AG04450 (cell line): ENCODE measurements around the gene EFCAB11. TPM values are rescaled to one million over a fixed set of nuclear protein-coding genes. Genes with fewer than 3 reads are reported as not detected.

ENCODE experiments used
- CTCF ChIA-PET: fragments of 300-600, 350-600 bp; formaldehyde crosslinking; extraction: SDS; loops from one replicate; lab custom pipeline; 2022; ENCODE audit warnings: antibody characterized with exemption, inconsistent platforms; lab: Charles Lee
- POLR2A ChIA-PET: fragments of 350-600 bp; formaldehyde crosslinking; extraction: SDS; loops from one replicate; lab custom pipeline; 2021; ENCODE audit warnings: antibody characterized with exemption, inconsistent platforms; lab: Yijun Ruan, JAX
- DNase-seq: peaks from one replicate; pipeline ENCODE4 v3.0.0-alpha.2; 2011; ENCODE audit warnings: low read depth, low spot score
- H3K27ac ChIP-seq: one replicate; pipeline ENCODE4 v1.5.1; 2012; ENCODE audit warnings: low read depth, low read length, control low read depth
- H3K27me3 ChIP-seq: one replicate; pipeline ENCODE4 v1.6.0; 2012; ENCODE audit warnings: low read length; ENCODE audit not compliant: control insufficient read depth, insufficient read depth
- H3K4me3 ChIP-seq: 2 replicates; pipeline ENCODE4 v1.5.1; 2011; ENCODE audit warnings: mild to moderate bottlenecking, low read depth, low read length, control low read depth
- H3K9me3 ChIP-seq: 2 replicates; pipeline ENCODE4 v1.5.1; 2012; ENCODE audit warnings: low read length; ENCODE audit not compliant: control insufficient read depth, insufficient read depth
- polyA plus RNA-seq: library from polyadenylated mRNA; depleted of rRNA; stranded (reverse); fragments of >200 nt; gene quantifications from 2 replicates; pipeline ENCODE4 v1.2.3, GENCODE V29; 2011
- TF ChIP-seq, protein P1 (sequence below): IDR thresholded peaks from 2 replicates; pipeline ENCODE4 v1.5.1; 2011; ENCODE audit warnings: low read depth, low read length, control low read depth, inconsistent platforms

Gene EFCAB11
- polyA plus RNA-seq, 1 experiment: 5.9 TPM

DNA sequence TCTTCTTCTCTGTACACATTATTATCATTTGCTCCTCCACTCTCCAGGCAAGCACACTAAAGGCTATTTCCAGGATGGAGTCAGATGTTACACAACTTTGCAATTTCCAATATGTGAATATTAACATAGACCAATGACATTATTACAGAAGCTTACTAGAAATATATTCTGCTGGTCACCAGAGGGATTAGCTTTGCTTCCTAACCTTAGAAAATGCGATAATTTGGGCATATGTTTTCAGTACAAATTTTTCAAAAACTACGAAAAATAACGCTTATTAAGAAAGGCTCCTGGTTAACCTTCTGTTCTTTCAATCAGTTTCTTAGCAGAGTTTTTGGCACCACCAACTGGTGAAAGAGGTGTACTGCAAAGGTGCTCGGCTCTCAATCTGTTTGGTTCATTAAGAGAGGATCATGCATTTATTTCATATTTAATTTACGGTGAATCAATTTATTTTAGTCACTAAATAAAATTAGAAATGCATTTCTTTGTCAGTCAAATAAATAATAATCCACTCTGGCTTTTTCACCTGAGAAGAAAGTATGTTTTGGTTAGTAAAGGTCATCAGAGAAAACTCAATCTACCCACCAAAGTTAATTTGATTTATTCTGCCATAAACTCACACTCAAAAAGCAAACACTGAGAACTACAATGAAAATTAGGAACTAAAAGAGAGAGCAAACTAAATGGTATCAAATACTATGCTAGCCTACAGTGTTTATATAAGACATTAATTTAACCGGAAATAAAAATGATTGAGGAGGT, 39.2 kb downstream of the EFCAB11 start:
- Histone ChIP-seq H3K27me3 (no peaks in the 10 kb centered on the region), H3K27ac (no peak overlapping the region), H3K4me3 (no peak overlapping the region), H3K9me3 (no peaks in the 10 kb centered on the region)
- CTCF ChIA-PET: interaction anchor here (0.5 to 1.9 kb wide), 29 partner anchors 10 to 888 kb away, joined by 3 to 9 read pairs (median 3); no protein-coding TSS in a partner anchor
- POLR2A ChIA-PET: interaction anchor here (0.6 kb wide), 1 partner anchor 18 kb away, joined by 5 read pairs; no protein-coding TSS in a partner anchor
- TF ChIP-seq, protein P1, sequence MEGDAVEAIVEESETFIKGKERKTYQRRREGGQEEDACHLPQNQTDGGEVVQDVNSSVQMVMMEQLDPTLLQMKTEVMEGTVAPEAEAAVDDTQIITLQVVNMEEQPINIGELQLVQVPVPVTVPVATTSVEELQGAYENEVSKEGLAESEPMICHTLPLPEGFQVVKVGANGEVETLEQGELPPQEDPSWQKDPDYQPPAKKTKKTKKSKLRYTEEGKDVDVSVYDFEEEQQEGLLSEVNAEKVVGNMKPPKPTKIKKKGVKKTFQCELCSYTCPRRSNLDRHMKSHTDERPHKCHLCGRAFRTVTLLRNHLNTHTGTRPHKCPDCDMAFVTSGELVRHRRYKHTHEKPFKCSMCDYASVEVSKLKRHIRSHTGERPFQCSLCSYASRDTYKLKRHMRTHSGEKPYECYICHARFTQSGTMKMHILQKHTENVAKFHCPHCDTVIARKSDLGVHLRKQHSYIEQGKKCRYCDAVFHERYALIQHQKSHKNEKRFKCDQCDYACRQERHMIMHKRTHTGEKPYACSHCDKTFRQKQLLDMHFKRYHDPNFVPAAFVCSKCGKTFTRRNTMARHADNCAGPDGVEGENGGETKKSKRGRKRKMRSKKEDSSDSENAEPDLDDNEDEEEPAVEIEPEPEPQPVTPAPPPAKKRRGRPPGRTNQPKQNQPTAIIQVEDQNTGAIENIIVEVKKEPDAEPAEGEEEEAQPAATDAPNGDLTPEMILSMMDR: peak; percentile 97
- DNase-seq: no peak

DNA sequence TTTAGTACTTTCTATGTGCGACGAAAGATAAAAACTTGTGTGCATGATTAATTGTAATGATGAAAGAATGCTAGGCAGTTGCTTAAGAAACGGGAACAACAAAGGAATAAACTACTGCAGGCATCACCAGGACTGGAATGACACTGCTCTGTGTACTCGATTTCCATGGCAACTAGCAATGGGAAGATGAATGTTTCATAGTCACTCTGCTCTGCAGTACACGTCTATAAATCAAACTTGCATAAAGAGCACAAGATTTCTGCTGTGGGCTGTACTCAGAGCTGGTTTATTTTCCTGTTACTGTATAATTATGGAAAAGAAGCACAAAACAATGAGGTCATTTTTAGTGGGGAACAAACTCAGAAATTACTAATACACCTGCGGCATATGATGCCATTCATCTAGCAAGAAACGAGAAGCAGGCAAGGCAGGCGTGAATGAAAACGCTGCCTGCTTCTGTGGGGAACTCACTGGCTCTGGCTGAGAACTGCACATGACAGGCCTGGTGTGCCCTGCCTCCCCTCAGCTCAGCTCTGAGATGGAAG, 41.8 kb downstream of the EFCAB11 start:
- DNase-seq: peak; percentile 69
- Histone ChIP-seq H3K9me3 (no peaks in the 10 kb centered on the region), H3K27ac (peak overlapping the region; percentile 54), H3K4me3 (no peak overlapping the region), H3K27me3 (no peaks in the 10 kb centered on the region)
- TF ChIP-seq, protein P1: no peak
- ChIA-PET CTCF (interaction anchor here (0.6 to 1.5 kb wide), 2 partner anchors 497 to 872 kb away, joined by 3 to 5 read pairs; no protein-coding TSS in a partner anchor), POLR2A (no interaction called here)

DNA sequence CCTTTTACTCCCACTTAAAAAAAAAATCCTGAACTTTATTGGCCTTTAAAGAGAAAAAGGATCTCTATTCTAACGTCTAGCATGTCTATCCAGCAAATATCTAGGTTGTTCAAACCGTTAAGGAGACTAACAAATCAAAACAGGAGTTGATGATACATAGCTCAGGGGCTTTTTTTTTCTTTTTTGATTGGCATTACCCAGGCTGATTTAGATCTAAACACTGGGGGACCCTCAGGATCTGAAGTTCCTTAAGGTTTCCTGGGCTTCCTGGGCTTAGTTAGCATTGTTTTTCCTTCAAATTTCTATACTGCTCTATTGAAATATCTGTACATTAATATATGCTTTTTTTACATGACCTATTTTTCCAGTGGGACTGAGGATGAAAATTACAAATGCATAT, 42.3 kb downstream of the EFCAB11 start:
- H3K27me3 ChIP-seq: no peaks in the 10 kb centered on the region
- H3K9me3 ChIP-seq: no peaks in the 10 kb centered on the region
- POLR2A ChIA-PET: no interaction called here
- CTCF ChIA-PET: interaction anchor here (0.7 to 1.0 kb wide), 3 partner anchors 10 to 1248 kb away, joined by 3 to 4 read pairs (median 3); no protein-coding TSS in a partner anchor
- H3K4me3 ChIP-seq: no peak overlapping the region
- no peak overlapping the region for H3K27ac ChIP-seq
- no peak for DNase-seq
- TF ChIP-seq, protein P1: no peak

DNA sequence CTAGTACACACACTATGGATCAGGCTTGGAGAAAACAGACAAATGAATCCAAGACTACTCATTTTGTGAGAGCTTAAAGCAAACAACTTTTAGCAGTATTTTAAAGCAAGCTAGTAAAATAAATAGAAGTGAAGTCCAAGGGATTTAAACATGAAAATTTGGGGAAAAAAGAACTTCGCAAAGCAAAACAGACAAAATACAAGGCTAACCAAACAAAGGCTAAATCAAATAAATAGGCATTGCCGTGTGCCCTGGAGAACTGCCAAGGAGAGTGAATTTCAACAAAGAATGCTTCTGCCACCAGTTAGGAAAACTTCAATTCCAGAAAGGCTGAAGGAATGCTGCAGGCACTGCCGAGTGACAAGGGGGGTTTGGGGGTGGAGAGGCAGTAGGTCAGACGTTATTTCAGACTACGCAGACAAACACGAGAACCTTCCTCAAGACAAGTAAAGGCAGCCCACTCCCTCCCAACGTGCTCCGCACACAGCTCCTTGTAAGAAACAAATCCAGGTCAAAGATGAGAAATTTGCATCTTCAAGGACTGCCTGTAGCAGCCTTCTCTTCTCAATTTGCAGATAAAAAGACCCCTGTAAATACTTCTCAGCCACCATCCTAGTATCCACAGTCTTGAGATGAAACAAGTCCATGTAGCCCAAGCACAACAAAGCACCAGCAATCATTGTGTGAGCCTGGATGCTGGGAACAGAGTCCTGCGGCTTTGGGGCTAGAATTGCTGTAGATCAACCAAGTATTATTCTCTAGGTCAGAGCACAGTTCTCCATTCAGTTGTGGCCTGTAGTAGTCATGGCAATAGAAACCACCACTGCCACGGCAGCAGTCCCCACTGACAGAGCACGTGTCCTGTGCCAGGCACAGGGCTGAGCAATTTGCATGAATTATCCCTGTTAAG, 43.3 kb downstream of the EFCAB11 start:
- no peak overlapping the region; the same call in 1 of the 2 replicates for H3K4me3 ChIP-seq
- ChIA-PET POLR2A (interaction anchor here (1.4 kb wide), 1 partner anchor 66 kb away, joined by 6 read pairs; no protein-coding TSS in a partner anchor), CTCF (interaction anchor here (0.7 to 1.6 kb wide), 6 partner anchors 11 to 1247 kb away, joined by 3 to 6 read pairs (median 3); no protein-coding TSS in a partner anchor)
- peak overlapping the region; percentile 40 for H3K27ac ChIP-seq
- no peak for DNase-seq
- TF ChIP-seq, protein P1: no peak
- no peaks in the 10 kb centered on the region for H3K9me3 ChIP-seq
- no peaks in the 10 kb centered on the region for H3K27me3 ChIP-seq
